Gastrocnemius medialis (tissue), 4 donors: ENCODE measurements around the gene WWOX.

Experiments used
- CTCF ChIP-seq, 5 experiments: fragments of 450-650 bp in 3 of 5; fragments of 200-600 bp in 2 of 5; sonication (generic) in 2 of 5; IDR thresholded peaks in 4 of 5; conservative IDR thresholded peaks in 1 of 5; 1 replicate in 4 of 5; 2 replicates in 1 of 5; pipeline ENCODE4 v1.5.1; 2016 to 2019; ENCODE audit warnings: antibody characterized with exemption in 5 of 5, mild to moderate bottlenecking in 3 of 5, moderate library complexity in 3 of 5
- POLR2A ChIP-seq, 2 donors: fragments of 450-650 bp; IDR thresholded peaks; one replicate each; pipeline ENCODE4 v1.6.1; 2017; ENCODE audit warnings: antibody characterized with exemption in 2 of 2, mild to moderate bottlenecking in 2 of 2, moderate library complexity in 2 of 2

GRCh38 chr16:78116946-78117345 lies 17.5 kb downstream of the WWOX start:
- TF ChIP-seq CTCF (IDR thresholded peaks at IDR 0.05 in 4 of 5, conservative IDR thresholded peaks at IDR 0.05 in 1 of 5) (no peak), POLR2A (IDR thresholded peaks at IDR 0.05) (no peak)
